ENCODE measurements around the gene SUGCT. TPM values are rescaled to one million over a fixed set of nuclear protein-coding genes. Genes with fewer than 3 reads are reported as not detected.

The SUGCT gene
- total RNA-seq, 3 donors from 2014 or later: 2.3 to 4.5 (median 4.0) TPM

GRCh38 chr7:40765639-40766038, 630.8 kb downstream of the SUGCT start:
- H3K36me3 ChIP-seq: no peaks in the 10 kb centered on the region
- no peak overlapping the region for H3K27ac ChIP-seq
- H3K4me1 ChIP-seq: no peaks in the 10 kb centered on the region
- TF ChIP-seq POLR2AphosphoS5 (IDR thresholded peaks at IDR 0.05) (no peak), POLR2A (IDR thresholded peaks at IDR 0.05) (no peak), CTCF (IDR thresholded peaks at IDR 0.05) (no peak)
- intact Hi-C loops (cut with DNase I; ENCODE audit: low total_unique reads): no loop called here
- no peak for DNase-seq (ENCODE audit: low spot score in 2 of 2)
- no peaks in the 10 kb centered on the region for H3K27me3 ChIP-seq
- H3K4me3 ChIP-seq: no peak overlapping the region
- H3K9me3 ChIP-seq: no peaks in the 10 kb centered on the region

DNA sequence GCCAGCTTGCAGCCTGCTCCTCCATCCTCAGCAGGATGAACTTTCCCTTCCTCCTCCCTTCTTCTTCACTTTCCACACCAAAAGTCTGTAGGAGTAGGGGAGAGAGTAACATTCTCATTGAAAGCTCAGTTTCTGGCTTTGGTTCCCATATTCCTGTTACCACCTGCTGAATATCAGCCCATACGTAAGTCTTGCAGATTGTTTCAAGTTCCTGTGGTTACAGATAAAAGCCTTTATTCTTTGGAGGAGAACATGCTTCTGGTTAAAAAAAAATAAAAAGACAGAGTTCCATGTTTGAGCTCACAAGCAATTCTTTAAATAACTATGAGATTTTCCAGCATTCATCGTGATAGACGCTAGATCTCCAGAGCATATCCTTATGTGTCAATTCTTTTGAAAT, 637.3 kb downstream of the SUGCT start:
- H3K9me3 ChIP-seq: no peaks in the 10 kb centered on the region
- no peaks in the 10 kb centered on the region for H3K4me1 ChIP-seq
- intact Hi-C loops (cut with DNase I; ENCODE audit: low total_unique reads): no loop called here
- no peaks in the 10 kb centered on the region for H3K27me3 ChIP-seq
- TF ChIP-seq POLR2A (IDR thresholded peaks at IDR 0.05) (no peak), POLR2AphosphoS5 (IDR thresholded peaks at IDR 0.05) (no peak), CTCF (IDR thresholded peaks at IDR 0.05) (no peak)
- H3K4me3 ChIP-seq: no peak overlapping the region
- DNase-seq (ENCODE audit: low spot score in 2 of 2): no peak
- no peak overlapping the region for H3K27ac ChIP-seq
- H3K36me3 ChIP-seq: no peaks in the 10 kb centered on the region

- no peaks in the 10 kb centered on the region for H3K9me3 ChIP-seq
- TF ChIP-seq POLR2AphosphoS5 (IDR thresholded peaks at IDR 0.05): no peak
- TF ChIP-seq POLR2A (IDR thresholded peaks at IDR 0.05): no peak
- no peak for TF ChIP-seq CTCF (IDR thresholded peaks at IDR 0.05)
- intact Hi-C loops (cut with DNase I; ENCODE audit: low total_unique reads): no loop called here
- no peaks in the 10 kb centered on the region for H3K27me3 ChIP-seq
- no peak overlapping the region for H3K4me3 ChIP-seq
- DNase-seq (ENCODE audit: low spot score in 2 of 2): no peak
- H3K36me3 ChIP-seq: no peaks in the 10 kb centered on the region
- H3K4me1 ChIP-seq: no peaks in the 10 kb centered on the region
- H3K27ac ChIP-seq: no peak overlapping the region
These were observed 638.9 kb downstream of the SUGCT start for GRCh38 chr7:40773656-40774055.

DNA sequence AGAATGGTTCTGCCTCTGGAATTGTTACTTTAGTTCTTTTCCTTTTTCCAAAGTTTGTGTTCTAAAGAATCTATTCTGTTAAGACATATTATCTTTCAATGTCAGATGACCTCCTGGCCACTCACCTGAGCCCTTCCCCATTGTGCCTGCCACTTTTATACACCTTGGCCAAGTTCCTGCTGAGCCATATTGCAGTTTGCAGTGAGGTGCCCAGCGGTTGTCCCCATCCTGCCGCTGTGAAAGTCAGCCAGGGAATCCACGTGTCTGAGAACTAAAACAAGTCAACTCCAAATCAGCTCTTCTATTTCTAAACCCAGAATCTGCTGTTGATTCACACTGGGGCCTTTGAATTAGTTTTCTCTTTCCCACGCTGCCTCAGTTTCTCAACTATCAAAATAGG, 641.1 kb downstream of the SUGCT start:
- no peak overlapping the region for H3K27ac ChIP-seq
- H3K9me3 ChIP-seq: no peaks in the 10 kb centered on the region
- TF ChIP-seq POLR2AphosphoS5 (IDR thresholded peaks at IDR 0.05) (no peak), POLR2A (IDR thresholded peaks at IDR 0.05) (no peak), CTCF (IDR thresholded peaks at IDR 0.05) (no peak)
- intact Hi-C loops (cut with DNase I; ENCODE audit: low total_unique reads): no loop called here
- peaks cover 0 to 6% of the 10 kb centered on the region in 2 donors for H3K4me1 ChIP-seq
- no peaks in the 10 kb centered on the region for H3K36me3 ChIP-seq
- no peak overlapping the region for H3K4me3 ChIP-seq
- no peak for DNase-seq (ENCODE audit: low spot score in 2 of 2)
- H3K27me3 ChIP-seq: no peaks in the 10 kb centered on the region

DNA sequence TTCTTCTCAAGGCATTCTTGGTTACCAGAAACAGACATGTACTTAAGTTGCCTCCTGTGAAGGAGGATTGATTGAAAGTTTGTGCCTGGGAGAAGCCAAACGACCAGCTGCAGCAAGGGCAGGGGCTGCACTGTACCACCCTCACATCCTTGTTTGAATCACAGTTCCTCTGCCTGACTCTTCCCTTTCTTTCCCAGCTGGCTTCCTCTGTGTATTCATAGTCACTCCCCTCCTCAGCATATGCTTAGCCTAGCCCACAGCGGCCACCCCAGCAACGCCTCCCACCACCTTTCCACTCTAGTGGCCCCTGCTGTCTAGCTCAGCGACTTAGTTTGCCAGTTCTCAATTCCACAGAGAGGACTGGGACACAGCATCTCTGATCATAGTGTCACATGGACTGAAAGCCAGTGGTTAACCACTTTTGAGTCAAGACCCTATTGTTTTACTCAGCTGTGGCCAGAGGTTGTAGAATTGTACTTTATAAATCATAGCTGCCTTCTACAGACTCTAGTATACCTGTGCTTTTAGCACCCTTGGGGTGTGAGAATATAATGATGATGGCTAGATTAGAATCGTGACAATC, 643.0 kb downstream of the SUGCT start:
- no peaks in the 10 kb centered on the region for H3K27me3 ChIP-seq
- H3K9me3 ChIP-seq: no peaks in the 10 kb centered on the region
- intact Hi-C loops (cut with DNase I; ENCODE audit: low total_unique reads): no loop called here
- H3K4me3 ChIP-seq: no peak overlapping the region
- DNase-seq (ENCODE audit: low spot score in 2 of 2): no peak
- TF ChIP-seq POLR2A (IDR thresholded peaks at IDR 0.05) (no peak), CTCF (IDR thresholded peaks at IDR 0.05) (no peak), POLR2AphosphoS5 (IDR thresholded peaks at IDR 0.05) (no peak)
- no peaks in the 10 kb centered on the region for H3K36me3 ChIP-seq
- peaks cover 0 to 6% of the 10 kb centered on the region in 2 donors for H3K4me1 ChIP-seq
- no peak overlapping the region for H3K27ac ChIP-seq
